Testis (tissue), 3 donors: Measurements from ENCODE around the gene CLDN17. TPM values are rescaled to one million over a fixed set of nuclear protein-coding genes. Genes with fewer than 3 reads are reported as not detected.
A peak's percentile ranks its signal among the peaks of the same experiment; 100 is the strongest.

ENCODE experiments used
- DNase-seq: peaks from one replicate; pipeline ENCODE4 v3.0.0-alpha.2; 2019
- H3K27ac ChIP-seq, 2 donors: fragments of 200-600 bp; sonication (generic); one replicate each; pipeline ENCODE4 v1.5.1; 2019
- H3K27me3 ChIP-seq: fragments of 200-600 bp; sonication (generic); one replicate; pipeline ENCODE4 v1.5.1; 2019
- H3K36me3 ChIP-seq: fragments of 200-600 bp; sonication (generic); one replicate; pipeline ENCODE4 v1.5.1; 2017; ENCODE audit warnings: low read depth; ENCODE audit errors: missing control alignments
- H3K4me1 ChIP-seq: fragments of 200-600 bp; sonication (generic); one replicate; pipeline ENCODE4 v1.5.1; 2019
- H3K4me3 ChIP-seq, 2 donors: fragments of 200-600 bp; sonication (generic); one replicate each; pipeline ENCODE4 v1.5.1; 2017 to 2019
- H3K9me3 ChIP-seq: fragments of 200-600 bp; sonication (generic); one replicate; pipeline ENCODE4 v1.5.1; 2017
- POLR2A ChIP-seq: fragments of 450-650 bp; IDR thresholded peaks from one replicate; pipeline ENCODE4 v1.6.1; 2017; ENCODE audit warnings: antibody characterized with exemption, mild to moderate bottlenecking, moderate library complexity
- WGBS, 2 donors: methylation state at CpG; one replicate each; pipeline ENCODE4 v1.1.5; 2018; 5-methylcytosine and 5-hydroxymethylcytosine counted together
- intact Hi-C: fragments of 100-400 bp; cut with DNase I; formaldehyde crosslinking; loops from one replicate; pipeline ENCODE4 v1.15.1; 2023; ENCODE audit warnings: low total_unique reads
- polyA plus RNA-seq: library from polyadenylated mRNA; stranded (reverse); fragments of 350-450 nt; fragmentation: Illumina TruSeq; extraction: RNeasy Lipid Tissue Mini Kit (QIAGEN cat#74804); gene quantifications from one replicate; pipeline ENCODE4 v1.2.3, GENCODE V29; 2014; ENCODE audit warnings: low read depth, low replicate concordance; ENCODE audit not compliant: insufficient read depth
- total RNA-seq, 2 donors: library from RNA; depleted of rRNA; stranded (reverse); fragments of >200 nt; gene quantifications; one replicate each; pipeline ENCODE4 v1.2.3, GENCODE V29; 2016
- TF ChIP-seq, protein P1 (sequence below), 3 experiments: fragments of 450-650 bp in 2 of 3; fragments of 200-600 bp in 1 of 3; sonication (generic) in 1 of 3; IDR thresholded peaks; one replicate each; pipeline ENCODE4 v1.5.1; 2016 to 2019; ENCODE audit warnings: antibody characterized with exemption in 3 of 3, mild to moderate bottlenecking in 2 of 3, moderate library complexity in 1 of 3

The CLDN17 gene
- total and polyA plus RNA-seq, 3 donors from 2014 or later, result 0.46 TPM; not detected in 2

DNA sequence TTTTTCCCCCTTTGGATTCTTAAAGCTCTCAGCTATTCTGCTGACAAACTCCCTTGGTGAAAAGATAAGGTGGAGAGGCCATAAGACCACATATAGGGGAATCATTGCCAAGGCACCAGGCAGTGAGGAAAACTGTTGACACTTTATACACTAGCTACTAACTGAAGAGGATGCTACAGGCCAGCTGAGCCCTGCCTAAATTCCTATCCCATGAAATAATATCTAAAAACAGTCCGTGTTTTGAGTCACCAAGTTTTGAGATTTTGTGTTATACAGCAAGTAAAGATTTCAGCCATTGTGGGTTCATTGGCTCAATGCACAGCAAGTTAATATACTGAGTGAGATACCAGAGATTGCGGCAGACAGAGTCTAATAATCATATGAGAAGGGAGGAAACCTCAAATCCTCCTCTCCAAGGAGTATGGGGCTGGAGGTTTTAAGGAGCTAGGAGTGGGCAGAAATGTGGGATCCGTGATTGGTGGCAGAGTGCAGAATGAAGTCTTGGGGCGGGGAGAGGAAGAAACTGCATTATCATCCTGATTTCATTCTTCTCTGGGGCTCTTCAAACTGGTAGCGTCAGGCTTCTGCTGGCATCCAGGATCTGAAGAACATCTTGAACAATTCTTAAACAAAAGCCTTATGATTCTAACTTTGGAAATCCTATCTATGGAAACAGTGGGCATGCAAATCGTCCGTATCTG is 40.1 kb upstream of the CLDN17 start:
- DNase-seq, result no peak
- Histone ChIP-seq H3K27me3 (no peaks in the 10 kb centered on the region), H3K4me3 (no peak overlapping the region), H3K27ac (no peak overlapping the region), H3K4me1 (no peaks in the 10 kb centered on the region), H3K36me3 (no peaks in the 10 kb centered on the region), H3K9me3 (no peaks in the 10 kb centered on the region)
- TF ChIP-seq POLR2A, result no peak
- TF ChIP-seq, protein P1, sequence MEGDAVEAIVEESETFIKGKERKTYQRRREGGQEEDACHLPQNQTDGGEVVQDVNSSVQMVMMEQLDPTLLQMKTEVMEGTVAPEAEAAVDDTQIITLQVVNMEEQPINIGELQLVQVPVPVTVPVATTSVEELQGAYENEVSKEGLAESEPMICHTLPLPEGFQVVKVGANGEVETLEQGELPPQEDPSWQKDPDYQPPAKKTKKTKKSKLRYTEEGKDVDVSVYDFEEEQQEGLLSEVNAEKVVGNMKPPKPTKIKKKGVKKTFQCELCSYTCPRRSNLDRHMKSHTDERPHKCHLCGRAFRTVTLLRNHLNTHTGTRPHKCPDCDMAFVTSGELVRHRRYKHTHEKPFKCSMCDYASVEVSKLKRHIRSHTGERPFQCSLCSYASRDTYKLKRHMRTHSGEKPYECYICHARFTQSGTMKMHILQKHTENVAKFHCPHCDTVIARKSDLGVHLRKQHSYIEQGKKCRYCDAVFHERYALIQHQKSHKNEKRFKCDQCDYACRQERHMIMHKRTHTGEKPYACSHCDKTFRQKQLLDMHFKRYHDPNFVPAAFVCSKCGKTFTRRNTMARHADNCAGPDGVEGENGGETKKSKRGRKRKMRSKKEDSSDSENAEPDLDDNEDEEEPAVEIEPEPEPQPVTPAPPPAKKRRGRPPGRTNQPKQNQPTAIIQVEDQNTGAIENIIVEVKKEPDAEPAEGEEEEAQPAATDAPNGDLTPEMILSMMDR (IDR thresholded peaks at IDR 0.05), result no peak
- 55 to 64% methylated on average over 7 of the region's 7 CpGs for WGBS, 2 donors
- intact Hi-C loops, result no loop called here

- Histone ChIP-seq H3K36me3 (no peaks in the 10 kb centered on the region), H3K27ac (no peak overlapping the region), H3K4me1 (no peaks in the 10 kb centered on the region), H3K4me3 (no peak overlapping the region), H3K9me3 (no peaks in the 10 kb centered on the region), H3K27me3 (no peaks in the 10 kb centered on the region)
- 51 to 54% methylated on average over 2 of the region's 2 CpGs for WGBS, 2 donors
- TF ChIP-seq, protein P1 (IDR thresholded peaks at IDR 0.05), result no peak
- TF ChIP-seq POLR2A, result no peak
- DNase-seq, result no peak
- intact Hi-C loops, result no loop called here
These were observed 33.4 kb upstream of the CLDN17 start for GRCh38 chr21:30200000-30200399.

DNA sequence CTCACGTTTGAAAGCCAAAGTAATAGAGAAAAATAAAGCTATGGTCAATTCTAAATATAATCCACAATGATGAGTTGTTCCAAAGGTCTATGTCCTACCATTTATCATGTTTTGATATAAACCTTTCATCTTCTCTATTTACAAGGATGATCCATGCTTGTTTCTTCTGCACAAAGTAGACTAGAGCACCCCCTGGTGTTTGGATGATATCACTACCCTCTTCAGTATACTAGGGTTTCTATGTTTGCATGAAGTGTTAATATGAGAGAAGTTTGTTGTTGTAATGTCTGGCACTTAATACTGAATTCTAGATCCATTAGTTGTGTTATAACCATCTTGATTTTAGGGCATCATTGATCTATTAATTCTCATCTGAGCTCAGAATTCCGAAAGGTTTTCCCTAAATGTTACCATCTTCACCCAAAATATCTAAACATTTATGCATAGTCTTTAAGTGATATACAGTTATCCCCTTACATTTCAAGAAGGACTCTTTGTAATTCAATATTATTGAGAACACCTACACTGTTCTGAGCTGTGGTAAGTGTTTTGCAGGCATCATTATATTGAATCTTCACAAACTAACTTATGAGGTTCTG is 28.2 kb upstream of the CLDN17 start:
- intact Hi-C loops, result no loop called here
- peak; percentile 42 for DNase-seq
- 47 to 50% methylated on average over 2 of the region's 2 CpGs for WGBS, 2 donors

GRCh38 chr21:30193201-30193600 is 26.6 kb upstream of the CLDN17 start:
- intact Hi-C loops, result no loop called here
- H3K4me1 ChIP-seq, result no peaks in the 10 kb centered on the region
- no peak for DNase-seq
- H3K36me3 ChIP-seq, result no peaks in the 10 kb centered on the region
- H3K4me3 ChIP-seq, result no peak overlapping the region
- no peaks in the 10 kb centered on the region for H3K27me3 ChIP-seq
- no peak overlapping the region for H3K27ac ChIP-seq
- H3K9me3 ChIP-seq, result no peaks in the 10 kb centered on the region
- TF ChIP-seq, protein P1 (IDR thresholded peaks at IDR 0.05), result no peak
- no peak for TF ChIP-seq POLR2A
- 90 to 92% methylated on average over 2 of the region's 2 CpGs for WGBS, 2 donors

More for the DNA sequence above, 28.2 kb upstream of the CLDN17 start:
- TF ChIP-seq, protein P1 (IDR thresholded peaks at IDR 0.05), result peak in 2 of 3 experiments; percentile 14 to 36
- no peak for TF ChIP-seq POLR2A
- no peaks in the 10 kb centered on the region for H3K27me3 ChIP-seq
- no peak overlapping the region for H3K4me3 ChIP-seq
- H3K9me3 ChIP-seq, result no peaks in the 10 kb centered on the region
- no peaks in the 10 kb centered on the region for H3K4me1 ChIP-seq
- H3K36me3 ChIP-seq, result no peaks in the 10 kb centered on the region
- H3K27ac ChIP-seq, result no peak overlapping the region
